Measurements from ENCODE around the gene NUB1.

NUB1 gene

GRCh38 chr7:151420144-151420543 is 78.5 kb downstream of the NUB1 start:
- H3K36me3 ChIP-seq = no peaks in the 10 kb centered on the region
- H3K27me3 ChIP-seq = no peaks in the 10 kb centered on the region
- peaks cover 0 to under 1% (median 0%) of the 10 kb centered on the region in 4 donors for H3K4me1 ChIP-seq
- H3K9me3 ChIP-seq = peaks cover 0 to 10% (median 0%) of the 10 kb centered on the region in 3 donors
- no peak for DNase-seq
- no peak overlapping the region for H3K4me3 ChIP-seq
- intact Hi-C loops (cut with DNase I; ENCODE audit: low total_unique reads) = no loop called here
- no peak for TF ChIP-seq CTCF (IDR thresholded peaks at IDR 0.05)
- no peak overlapping the region for H3K27ac ChIP-seq

GRCh38 chr7:151422212-151422611 is 80.6 kb downstream of the NUB1 start:
- H3K9me3 ChIP-seq = peaks cover 0 to 10% (median 0%) of the 10 kb centered on the region in 3 donors

GRCh38 chr7:151423226-151423625 is 81.6 kb downstream of the NUB1 start:
- intact Hi-C loops (cut with DNase I; ENCODE audit: low total_unique reads) = no loop called here
- peaks cover 0 to 31% (median 27%) of the 10 kb centered on the region in 4 donors for H3K4me1 ChIP-seq
- H3K27ac ChIP-seq = no peak overlapping the region
- DNase-seq = peak in 1 of 2 donors; percentile 1
- no peak for TF ChIP-seq CTCF (IDR thresholded peaks at IDR 0.05)
- H3K4me3 ChIP-seq = no peak overlapping the region
- no peaks in the 10 kb centered on the region for H3K27me3 ChIP-seq
- H3K36me3 ChIP-seq = no peaks in the 10 kb centered on the region
- peaks cover 0 to 10% (median 0%) of the 10 kb centered on the region in 3 donors for H3K9me3 ChIP-seq

More at GRCh38 chr7:151422212-151422611, 80.6 kb downstream of the NUB1 start:
- H3K27ac ChIP-seq = no peak overlapping the region
- no peak for DNase-seq
- H3K4me3 ChIP-seq = no peak overlapping the region
- H3K4me1 ChIP-seq = peaks cover 0 to 21% (median 17%) of the 10 kb centered on the region in 4 donors
- intact Hi-C loops (cut with DNase I; ENCODE audit: low total_unique reads) = no loop called here
- TF ChIP-seq CTCF (IDR thresholded peaks at IDR 0.05) = no peak
- H3K36me3 ChIP-seq = no peaks in the 10 kb centered on the region
- H3K27me3 ChIP-seq = no peaks in the 10 kb centered on the region

- Histone ChIP-seq H3K27ac (no peak overlapping the region), H3K4me1 (peaks cover 0 to 39% (median 34%) of the 10 kb centered on the region in 4 donors), H3K4me3 (no peak overlapping the region), H3K27me3 (no peaks in the 10 kb centered on the region), H3K9me3 (peaks cover 0 to 10% (median 0%) of the 10 kb centered on the region in 3 donors), H3K36me3 (no peaks in the 10 kb centered on the region)
- intact Hi-C loops (cut with DNase I; ENCODE audit: low total_unique reads) = no loop called here
- no peak for DNase-seq
- TF ChIP-seq CTCF (IDR thresholded peaks at IDR 0.05) = no peak
These were observed 82.3 kb downstream of the NUB1 start for GRCh38 chr7:151423936-151424335.

- no peak for DNase-seq
- H3K9me3 ChIP-seq = peaks cover 0 to 7% (median 0%) of the 10 kb centered on the region in 3 donors
- H3K4me1 ChIP-seq = peaks cover 0 to 47% (median 42%) of the 10 kb centered on the region in 4 donors
- TF ChIP-seq CTCF (IDR thresholded peaks at IDR 0.05) = no peak
- H3K27me3 ChIP-seq = no peaks in the 10 kb centered on the region
- peak overlapping the region in 1 of 2 donors; percentile 86 for H3K27ac ChIP-seq
- intact Hi-C loops (cut with DNase I; ENCODE audit: low total_unique reads) = no loop called here
- H3K36me3 ChIP-seq = no peaks in the 10 kb centered on the region
- H3K4me3 ChIP-seq = no peak overlapping the region
These were observed 83.2 kb downstream of the NUB1 start for GRCh38 chr7:151424799-151425198.

Data from tibial artery (tissue), 4 donors.